Choroid plexus epithelial cell (primary cell): ENCODE data around the gene MGAT3.

Experiments used
- DNase-seq: peaks from one replicate; pipeline ENCODE4 v3.0.0-alpha.2; 2010; ENCODE audit warnings: low read depth
- H3K4me3 ChIP-seq: 2 replicates; pipeline ENCODE4 v1.5.1; 2011; ENCODE audit warnings: low read depth, mild to moderate bottlenecking, control low read depth, low read length, moderate library complexity
- TF ChIP-seq, protein P1 (sequence below): conservative IDR thresholded peaks from 2 replicates; pipeline ENCODE4 v1.5.1; 2011; ENCODE audit warnings: low read depth, mild to moderate bottlenecking, control low read depth, inconsistent platforms, low read length, moderate library complexity

Gene MGAT3

DNA sequence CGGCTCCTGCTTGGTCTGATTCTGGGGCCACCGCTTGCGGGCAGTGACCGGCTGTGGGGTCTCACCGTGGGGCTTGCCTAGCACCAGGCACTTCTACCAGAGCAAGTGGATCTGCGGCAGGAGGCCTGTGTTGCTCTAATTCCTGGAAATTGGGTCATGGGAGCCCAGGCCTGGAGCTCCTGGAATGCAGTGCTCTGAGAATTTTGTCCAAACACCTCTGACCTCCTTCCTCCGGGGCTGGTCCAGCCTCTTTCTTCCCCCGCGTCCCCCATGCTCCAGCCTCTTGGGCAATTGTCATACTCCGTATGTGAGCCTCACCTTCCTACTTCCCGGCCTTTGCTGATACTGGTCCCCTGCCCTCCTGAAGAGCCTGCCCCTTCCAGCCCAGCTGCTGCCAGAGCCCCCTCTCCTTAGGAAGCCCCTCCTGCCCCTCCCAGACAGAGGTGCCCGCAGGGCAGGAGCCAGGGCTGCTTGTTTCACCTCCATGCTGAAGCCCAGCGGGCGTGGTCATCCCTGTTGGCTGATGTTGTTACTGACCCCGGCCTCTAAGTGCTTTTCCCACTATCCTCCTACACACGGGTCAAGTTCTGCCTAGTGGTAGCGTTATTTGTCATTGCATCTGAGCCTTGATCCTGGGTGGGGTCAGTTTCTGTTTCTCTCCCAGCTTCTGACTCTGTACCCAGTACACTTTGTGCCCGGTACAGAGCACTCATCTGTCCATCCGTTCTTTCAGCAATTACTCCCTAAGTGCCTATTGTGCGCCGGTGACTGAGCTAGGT lies 9.6 kb downstream of the MGAT3 start:
- H3K4me3 ChIP-seq: no peak overlapping the region
- TF ChIP-seq, protein P1, sequence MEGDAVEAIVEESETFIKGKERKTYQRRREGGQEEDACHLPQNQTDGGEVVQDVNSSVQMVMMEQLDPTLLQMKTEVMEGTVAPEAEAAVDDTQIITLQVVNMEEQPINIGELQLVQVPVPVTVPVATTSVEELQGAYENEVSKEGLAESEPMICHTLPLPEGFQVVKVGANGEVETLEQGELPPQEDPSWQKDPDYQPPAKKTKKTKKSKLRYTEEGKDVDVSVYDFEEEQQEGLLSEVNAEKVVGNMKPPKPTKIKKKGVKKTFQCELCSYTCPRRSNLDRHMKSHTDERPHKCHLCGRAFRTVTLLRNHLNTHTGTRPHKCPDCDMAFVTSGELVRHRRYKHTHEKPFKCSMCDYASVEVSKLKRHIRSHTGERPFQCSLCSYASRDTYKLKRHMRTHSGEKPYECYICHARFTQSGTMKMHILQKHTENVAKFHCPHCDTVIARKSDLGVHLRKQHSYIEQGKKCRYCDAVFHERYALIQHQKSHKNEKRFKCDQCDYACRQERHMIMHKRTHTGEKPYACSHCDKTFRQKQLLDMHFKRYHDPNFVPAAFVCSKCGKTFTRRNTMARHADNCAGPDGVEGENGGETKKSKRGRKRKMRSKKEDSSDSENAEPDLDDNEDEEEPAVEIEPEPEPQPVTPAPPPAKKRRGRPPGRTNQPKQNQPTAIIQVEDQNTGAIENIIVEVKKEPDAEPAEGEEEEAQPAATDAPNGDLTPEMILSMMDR: no peak
- no peak for DNase-seq

DNA sequence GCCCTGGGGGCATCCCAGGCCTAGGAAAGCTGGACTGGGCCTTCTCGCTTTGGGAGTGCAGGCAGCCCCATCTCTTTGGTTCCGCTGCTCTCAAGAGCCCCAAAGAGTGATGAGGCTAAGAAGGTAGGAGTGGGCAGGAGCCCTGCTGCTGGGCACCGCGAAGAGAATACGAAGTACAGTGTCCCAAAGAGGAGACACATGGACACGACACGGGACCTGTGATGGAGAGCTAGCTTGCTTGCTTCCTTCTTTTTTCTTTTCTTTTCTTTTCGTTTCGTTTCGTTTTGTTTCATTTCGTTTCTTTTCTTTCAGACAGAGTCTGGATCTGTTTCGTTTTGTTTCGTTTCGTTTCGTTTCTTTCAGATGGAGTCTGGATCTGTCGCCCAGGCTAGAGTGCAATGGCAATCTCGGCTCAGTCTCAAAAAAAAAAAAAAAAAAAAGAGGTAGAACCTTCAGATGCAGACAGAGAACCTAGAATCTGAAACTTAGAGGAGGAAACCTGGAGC lies 10.6 kb downstream of the MGAT3 start:
- H3K4me3 ChIP-seq: no peak overlapping the region
- TF ChIP-seq, protein P1: no peak
- no peak for DNase-seq

DNA sequence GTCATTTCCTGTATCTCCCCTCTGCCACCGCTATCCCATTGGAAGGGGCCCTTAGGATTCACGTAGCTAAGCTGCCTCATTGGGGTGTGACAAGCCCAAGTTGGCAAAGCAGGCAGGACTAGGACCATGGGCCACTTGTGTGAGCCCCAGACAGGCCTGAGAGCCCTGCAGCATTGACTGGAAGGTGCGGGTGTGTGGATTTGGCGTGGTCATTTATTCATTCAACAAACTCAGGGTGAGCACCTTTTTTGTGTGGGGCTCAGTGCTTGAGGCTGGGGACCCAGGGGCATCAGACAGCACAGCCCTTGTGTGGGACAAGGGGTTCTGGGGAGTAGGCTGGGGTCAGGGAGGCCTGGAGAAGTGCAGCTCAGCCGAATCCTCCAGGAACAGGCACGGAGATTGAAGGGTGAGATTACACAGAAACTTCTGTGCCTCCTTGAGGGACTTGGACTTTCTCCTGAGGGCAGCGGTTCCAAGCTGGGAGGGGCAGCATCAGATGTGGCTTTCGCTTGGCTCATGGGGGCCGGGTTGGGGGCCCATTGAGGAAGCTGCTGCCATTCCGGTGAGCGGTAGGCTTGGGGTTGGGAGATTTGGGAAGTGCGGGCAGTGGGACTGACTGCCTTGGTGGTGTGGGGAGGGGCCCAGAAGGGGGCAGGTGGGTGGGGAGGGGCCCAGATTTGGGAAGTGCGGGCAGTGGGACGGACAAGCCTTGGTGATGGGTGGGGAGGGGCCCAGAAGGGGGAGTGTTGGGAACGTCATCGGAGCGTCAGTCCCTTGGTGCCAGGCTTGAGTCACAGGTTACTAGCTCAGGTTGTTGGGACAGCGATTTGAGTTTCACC lies 11.9 kb downstream of the MGAT3 start:
- TF ChIP-seq, protein P1: no peak
- no peak overlapping the region for H3K4me3 ChIP-seq
- no peak for DNase-seq

DNA sequence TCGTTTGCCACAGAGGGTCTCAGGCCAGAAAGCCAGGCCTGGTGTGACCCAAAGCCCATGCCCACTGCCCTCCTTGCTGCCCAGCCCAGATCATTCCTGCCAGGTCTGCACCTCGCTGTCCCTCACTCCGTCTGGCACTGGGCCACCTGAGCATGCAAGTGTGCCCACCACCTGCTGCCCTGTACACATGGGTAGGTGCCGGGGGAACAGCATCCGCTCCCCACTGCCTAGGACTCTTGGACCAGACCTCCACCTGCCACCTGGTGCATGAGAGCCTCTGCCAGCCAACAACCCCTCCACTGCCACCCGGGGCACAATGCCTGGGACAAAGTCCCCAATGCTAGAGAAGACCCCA lies 12.5 kb downstream of the MGAT3 start:
- no peak for DNase-seq
- TF ChIP-seq, protein P1: no peak
- no peak overlapping the region for H3K4me3 ChIP-seq

DNA sequence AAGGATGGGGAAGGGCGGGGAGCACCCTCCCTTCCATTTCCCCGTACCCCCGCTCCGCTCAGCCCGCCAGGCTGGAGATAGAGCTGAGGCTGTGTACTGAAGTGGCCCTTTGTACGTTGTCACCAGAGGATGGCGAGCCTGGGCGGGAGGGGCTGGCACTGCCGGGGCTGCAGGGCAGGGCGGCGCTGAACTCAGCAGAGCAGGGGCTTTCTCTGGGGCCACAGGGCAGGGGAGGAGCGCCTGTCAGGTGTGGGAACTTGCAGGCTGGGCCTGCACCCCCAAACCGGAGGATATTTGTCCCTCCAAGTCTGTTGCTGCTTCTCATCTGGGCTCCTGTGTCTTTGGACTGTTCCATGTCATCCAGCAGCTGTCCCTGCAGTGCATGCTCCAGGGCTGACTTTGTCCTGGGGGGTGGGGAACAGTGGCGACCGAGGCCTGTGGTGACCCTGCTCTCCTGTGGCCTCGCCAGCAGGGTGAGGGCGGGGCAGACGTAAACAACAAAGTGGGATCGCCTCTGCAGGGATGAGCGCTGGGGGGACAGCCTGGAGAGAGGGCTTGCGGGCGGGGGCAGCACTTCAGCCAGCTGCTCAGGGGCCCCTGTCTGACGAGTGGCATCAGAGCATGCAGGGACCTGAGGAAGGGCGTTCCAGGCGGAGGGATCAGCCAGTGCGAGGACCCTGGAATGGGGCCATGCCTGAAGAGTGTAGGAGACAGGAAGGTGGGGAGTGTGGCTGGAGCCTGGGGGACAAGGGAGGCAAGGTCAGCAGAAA lies 13.1 kb downstream of the MGAT3 start:
- H3K4me3 ChIP-seq: no peak overlapping the region
- TF ChIP-seq, protein P1: no peak
- DNase-seq: no peak

DNA sequence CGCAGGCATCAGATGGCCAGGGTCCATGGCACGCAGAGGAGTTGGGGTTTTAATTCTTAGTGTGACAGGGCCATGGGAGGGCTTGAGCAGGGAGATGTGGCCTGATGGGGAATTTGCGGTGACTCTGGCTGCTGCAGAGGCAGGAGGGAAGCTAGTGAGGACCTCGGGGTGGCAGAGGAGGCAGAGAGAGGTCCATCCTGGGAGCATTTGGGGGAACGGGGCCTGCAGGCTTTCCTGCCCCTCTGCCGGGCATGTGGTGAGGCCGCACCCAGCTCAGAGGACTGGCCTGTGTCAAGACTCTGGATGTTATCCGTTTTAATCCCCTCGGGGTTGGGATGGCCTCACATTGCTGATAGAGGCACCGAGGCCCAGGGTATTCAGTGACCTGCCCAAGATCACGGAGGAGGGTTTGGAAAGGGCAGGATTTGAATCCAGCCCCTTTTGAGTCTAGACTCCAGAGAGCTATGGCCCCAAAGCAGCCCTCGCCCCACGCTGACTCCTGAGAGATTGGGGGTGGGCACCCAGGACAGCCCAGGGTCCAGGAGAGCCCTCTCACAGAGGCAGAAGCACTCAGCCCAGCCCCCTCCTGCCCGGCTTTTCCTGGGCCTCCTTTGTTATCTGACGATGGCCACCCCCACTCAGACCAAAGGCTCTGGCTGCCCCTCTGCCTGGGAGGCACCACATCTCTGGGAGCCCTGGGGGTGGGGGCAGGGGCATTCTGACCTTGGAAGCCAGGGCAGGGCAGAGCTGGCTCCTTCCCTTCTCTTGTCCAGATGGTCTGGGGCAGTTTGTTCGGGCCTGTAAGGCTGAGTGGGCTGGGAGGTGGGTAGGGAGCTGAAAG lies 13.9 kb downstream of the MGAT3 start:
- no peak for DNase-seq
- TF ChIP-seq, protein P1: no peak
- no peak overlapping the region for H3K4me3 ChIP-seq
